Activated T-cell treated with anti-CD3 and anti-CD28 coated beads, Interleukin-2, amount 50 U/mL, for 72 hours (primary cell): ENCODE results near the gene CCNB3. TPM values are rescaled to one million over a fixed set of nuclear protein-coding genes. Genes with fewer than 3 reads are reported as not detected.

Experiments used
- ATAC-seq, 2 donors: fragments of 150-1000 bp; cut with Tn5 transposase; replicated peaks in 1 of 2; 2 replicates each; pipeline ENCODE4 v1.10.0; 2021; ENCODE audit warnings: moderate library complexity in 2 of 2, mild to moderate bottlenecking in 1 of 2
- DNase-seq, 2 donors: peaks; one replicate each; pipeline ENCODE4 v3.0.0; 2021 to 2022; ENCODE audit warnings: mixed read lengths in 1 of 2
- H3K27ac Mint-ChIP-seq: one replicate; pipeline ENCODE4 v1.8.0; 2022; ENCODE audit warnings: mild to moderate bottlenecking, moderate library complexity, mixed read lengths
- H3K27me3 Mint-ChIP-seq: one replicate; pipeline ENCODE4 v1.8.0; 2022; ENCODE audit warnings: low read depth, mixed read lengths
- H3K36me3 Mint-ChIP-seq, 2 donors: one replicate each; pipeline ENCODE4 v1.8.0; 2022; ENCODE audit warnings: mixed read lengths in 2 of 2, mild to moderate bottlenecking in 1 of 2; ENCODE audit not compliant: insufficient read depth in 2 of 2
- H3K4me1 Mint-ChIP-seq: one replicate; pipeline ENCODE4 v1.8.0; 2022; ENCODE audit warnings: low read depth, mixed read lengths
- H3K4me3 Mint-ChIP-seq, 2 donors: one replicate each; pipeline ENCODE4 v1.8.0; 2022; ENCODE audit warnings: mild to moderate bottlenecking in 2 of 2, mixed read lengths in 2 of 2, moderate library complexity in 2 of 2
- H3K9me3 Mint-ChIP-seq, 2 donors: one replicate each; pipeline ENCODE4 v1.8.0; 2022; ENCODE audit warnings: mixed read lengths in 2 of 2
- total RNA-seq, 2 donors: library from RNA; stranded (reverse); gene quantifications; one replicate each; pipeline ENCODE4 v1.2.3, GENCODE V29; 2022

The CCNB3 gene, protein sequence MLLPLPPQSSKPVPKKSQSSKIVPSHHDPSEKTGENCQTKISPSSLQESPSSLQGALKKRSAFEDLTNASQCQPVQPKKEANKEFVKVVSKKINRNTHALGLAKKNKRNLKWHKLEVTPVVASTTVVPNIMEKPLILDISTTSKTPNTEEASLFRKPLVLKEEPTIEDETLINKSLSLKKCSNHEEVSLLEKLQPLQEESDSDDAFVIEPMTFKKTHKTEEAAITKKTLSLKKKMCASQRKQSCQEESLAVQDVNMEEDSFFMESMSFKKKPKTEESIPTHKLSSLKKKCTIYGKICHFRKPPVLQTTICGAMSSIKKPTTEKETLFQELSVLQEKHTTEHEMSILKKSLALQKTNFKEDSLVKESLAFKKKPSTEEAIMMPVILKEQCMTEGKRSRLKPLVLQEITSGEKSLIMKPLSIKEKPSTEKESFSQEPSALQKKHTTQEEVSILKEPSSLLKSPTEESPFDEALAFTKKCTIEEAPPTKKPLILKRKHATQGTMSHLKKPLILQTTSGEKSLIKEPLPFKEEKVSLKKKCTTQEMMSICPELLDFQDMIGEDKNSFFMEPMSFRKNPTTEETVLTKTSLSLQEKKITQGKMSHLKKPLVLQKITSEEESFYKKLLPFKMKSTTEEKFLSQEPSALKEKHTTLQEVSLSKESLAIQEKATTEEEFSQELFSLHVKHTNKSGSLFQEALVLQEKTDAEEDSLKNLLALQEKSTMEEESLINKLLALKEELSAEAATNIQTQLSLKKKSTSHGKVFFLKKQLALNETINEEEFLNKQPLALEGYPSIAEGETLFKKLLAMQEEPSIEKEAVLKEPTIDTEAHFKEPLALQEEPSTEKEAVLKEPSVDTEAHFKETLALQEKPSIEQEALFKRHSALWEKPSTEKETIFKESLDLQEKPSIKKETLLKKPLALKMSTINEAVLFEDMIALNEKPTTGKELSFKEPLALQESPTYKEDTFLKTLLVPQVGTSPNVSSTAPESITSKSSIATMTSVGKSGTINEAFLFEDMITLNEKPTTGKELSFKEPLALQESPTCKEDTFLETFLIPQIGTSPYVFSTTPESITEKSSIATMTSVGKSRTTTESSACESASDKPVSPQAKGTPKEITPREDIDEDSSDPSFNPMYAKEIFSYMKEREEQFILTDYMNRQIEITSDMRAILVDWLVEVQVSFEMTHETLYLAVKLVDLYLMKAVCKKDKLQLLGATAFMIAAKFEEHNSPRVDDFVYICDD (N-terminal part only)
- under 1 TPM; 0.35 to 0.50 TPM for total RNA-seq

DNA sequence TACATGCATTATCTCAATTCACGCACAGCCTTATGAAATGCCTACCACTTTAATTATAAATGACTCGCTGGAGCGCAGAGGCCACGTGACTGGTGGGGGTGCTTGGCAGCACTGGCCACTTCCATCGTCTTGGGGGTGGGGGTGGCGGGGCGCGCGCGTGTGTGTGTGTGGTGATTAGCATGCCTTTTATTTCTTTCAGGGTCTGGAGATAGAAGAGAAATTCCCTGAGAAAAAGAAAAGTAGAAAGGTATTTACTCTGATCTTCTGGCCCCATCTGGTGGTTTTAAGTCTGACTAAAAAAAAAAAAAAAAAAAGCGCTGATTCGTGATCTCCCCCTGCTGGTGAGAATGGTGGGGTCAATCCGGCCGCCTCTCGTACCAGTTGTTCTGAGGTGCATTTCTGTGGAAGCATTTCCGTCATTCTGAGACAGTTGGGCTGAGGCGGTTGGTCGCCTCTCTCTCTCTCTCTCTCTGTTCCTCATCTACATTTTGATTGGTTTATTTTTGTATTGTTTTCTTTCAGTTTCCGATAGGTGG, at the start of gene CCNB3:
Gene CCNB3, plus strand, starts transcription at position 402 of the 536 bp plus-strand sequence. CDS start 80,399 bp downstream, outside the sequence.
- peak within 1 kb of the TSS; percentile 81 to 92 for H3K4me3 Mint-ChIP-seq
- peaks cover 8% of the 10 kb centered on the region for H3K27me3 Mint-ChIP-seq
- peaks cover 6% of the 10 kb centered on the region for H3K4me1 Mint-ChIP-seq
- H3K27ac Mint-ChIP-seq = peak within 1 kb of the TSS; percentile 97
- ATAC-seq (peak; percentile 97 to 98), DNase-seq (peak; percentile 65 to 79)
- no peaks in the 10 kb centered on the region for H3K36me3 Mint-ChIP-seq
- H3K9me3 Mint-ChIP-seq = no peaks in the 10 kb centered on the region

DNA sequence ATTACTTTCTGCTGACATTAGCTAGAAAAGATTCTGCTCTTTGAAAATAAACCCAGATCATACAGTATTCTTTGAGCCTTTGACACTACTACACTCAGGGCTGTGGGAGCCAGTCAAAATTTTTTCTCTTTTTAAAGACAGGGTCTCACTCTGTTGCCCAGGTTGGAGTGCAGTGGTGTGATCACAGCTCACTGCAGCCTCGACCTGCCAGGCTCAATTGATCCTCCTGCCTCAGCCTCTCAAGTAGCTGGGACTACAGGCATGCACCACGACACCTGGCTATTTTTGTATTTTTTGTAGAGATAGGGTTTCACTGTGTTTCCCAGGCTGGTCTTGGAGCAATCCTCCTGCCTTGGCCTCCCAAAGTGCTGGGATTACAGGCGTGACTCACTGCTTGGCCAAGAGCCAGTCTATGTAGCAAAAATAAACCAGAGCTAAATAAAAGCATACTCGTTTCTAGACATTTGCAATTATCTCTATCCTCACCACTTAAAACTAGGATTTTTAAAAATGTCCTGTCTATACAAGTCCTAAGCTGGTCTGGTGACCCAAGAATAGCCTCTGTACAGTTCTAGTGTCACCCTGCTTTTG, 46.9 kb upstream of the CCNB3 start:
- Mint-ChIP-seq H3K4me3 (no peak overlapping the region), H3K27me3 (peaks cover 46% of the 10 kb centered on the region), H3K4me1 (no peaks in the 10 kb centered on the region), H3K9me3 (no peaks in the 10 kb centered on the region), H3K27ac (no peak overlapping the region), H3K36me3 (no peaks in the 10 kb centered on the region)
- no peak for DNase-seq
- no peak for ATAC-seq

DNA sequence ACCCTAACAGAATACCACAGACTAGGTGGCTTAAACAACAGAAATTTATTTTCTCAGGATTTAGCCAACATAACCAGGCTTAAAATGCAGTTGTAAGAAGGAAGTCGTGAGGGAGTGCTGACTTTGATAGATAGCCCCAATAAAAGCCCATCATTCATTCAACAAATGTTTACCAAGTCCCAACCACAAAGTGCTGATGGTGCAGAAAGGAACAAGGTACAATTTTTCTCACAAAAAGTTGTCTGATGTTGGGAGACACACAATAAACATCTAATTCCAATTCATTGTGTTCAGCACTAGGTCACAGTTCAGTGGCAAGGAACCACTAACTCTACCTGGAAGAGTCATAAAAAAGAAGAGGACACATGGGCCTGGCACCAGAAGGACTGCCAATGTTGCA, 46.0 kb upstream of the CCNB3 start:
- H3K27me3 Mint-ChIP-seq = peaks cover 39% of the 10 kb centered on the region
- no peaks in the 10 kb centered on the region for H3K4me1 Mint-ChIP-seq
- no peak for ATAC-seq
- DNase-seq = no peak
- no peak overlapping the region for H3K27ac Mint-ChIP-seq
- no peak overlapping the region for H3K4me3 Mint-ChIP-seq
- H3K9me3 Mint-ChIP-seq = no peaks in the 10 kb centered on the region
- H3K36me3 Mint-ChIP-seq = no peaks in the 10 kb centered on the region

DNA sequence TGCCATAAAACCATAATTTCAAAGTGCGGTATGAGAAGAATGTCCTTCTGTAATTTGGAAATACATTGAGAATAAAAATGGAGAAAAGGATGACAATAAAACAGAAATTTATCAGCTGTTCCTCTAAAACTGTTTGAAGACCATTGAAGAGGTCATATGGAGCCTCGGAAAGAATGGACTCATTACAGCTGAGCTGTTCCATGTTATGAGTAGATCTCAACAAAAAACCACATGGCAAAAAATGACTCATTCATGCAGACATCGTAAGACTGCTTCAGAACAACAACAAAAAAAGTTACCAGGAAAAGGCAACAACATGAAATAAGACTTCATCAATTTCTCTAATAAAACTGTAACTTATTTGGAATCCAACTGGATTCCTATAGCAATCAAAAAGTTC, 43.4 kb upstream of the CCNB3 start:
- Mint-ChIP-seq H3K4me3 (no peak overlapping the region), H3K9me3 (no peaks in the 10 kb centered on the region), H3K27ac (no peak overlapping the region), H3K27me3 (peaks cover 24% of the 10 kb centered on the region), H3K4me1 (no peaks in the 10 kb centered on the region), H3K36me3 (no peaks in the 10 kb centered on the region)
- peak; percentile 55 to 86 for ATAC-seq
- no peak for DNase-seq

DNA sequence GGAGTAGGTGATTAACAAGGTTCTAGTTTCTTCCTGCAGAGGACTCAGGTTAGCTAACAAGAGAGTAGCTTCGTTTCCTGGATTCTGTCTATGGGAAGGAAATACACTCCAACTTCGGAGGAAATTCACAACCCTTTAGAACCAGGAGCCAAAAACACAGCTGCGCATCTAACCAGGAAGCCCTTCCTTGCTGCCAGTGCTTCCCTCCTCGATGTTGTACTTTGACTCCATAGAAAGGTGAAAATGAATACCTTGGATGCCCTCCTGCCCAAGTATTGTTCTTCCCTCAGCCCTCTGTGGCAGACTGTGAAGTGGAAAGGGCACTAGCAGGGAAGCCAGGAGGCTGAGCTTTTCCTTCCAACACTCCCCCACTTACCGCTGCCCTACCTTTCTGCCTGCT, 38.8 kb upstream of the CCNB3 start:
- peaks cover 17% of the 10 kb centered on the region for H3K4me1 Mint-ChIP-seq
- no peaks in the 10 kb centered on the region for H3K36me3 Mint-ChIP-seq
- ATAC-seq (no peak), DNase-seq (no peak)
- no peak overlapping the region for H3K4me3 Mint-ChIP-seq
- H3K9me3 Mint-ChIP-seq = no peaks in the 10 kb centered on the region
- H3K27me3 Mint-ChIP-seq = peaks cover 24% of the 10 kb centered on the region
- H3K27ac Mint-ChIP-seq = no peak overlapping the region

DNA sequence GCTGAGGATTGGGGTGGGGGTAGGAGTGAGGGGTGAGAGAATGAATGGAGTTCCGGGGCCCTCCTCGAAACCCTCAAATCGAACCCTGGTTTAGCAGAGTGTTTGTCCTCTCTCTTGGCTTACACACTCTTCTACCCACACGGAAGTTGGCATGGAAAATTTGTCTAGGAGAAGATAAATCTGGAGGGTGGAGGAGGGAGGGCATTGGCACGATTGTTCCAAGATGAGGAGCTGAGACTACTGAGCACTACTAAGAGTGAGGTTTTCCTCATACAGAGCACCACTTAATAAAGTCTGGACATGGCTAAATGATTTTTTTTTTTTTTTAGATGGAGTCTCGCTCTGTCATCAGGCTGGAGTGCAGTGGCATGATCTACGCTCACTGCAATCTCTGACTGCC, 37.2 kb upstream of the CCNB3 start:
- ATAC-seq = no peak
- H3K4me3 Mint-ChIP-seq = no peak overlapping the region
- no peak for DNase-seq
- H3K36me3 Mint-ChIP-seq = no peaks in the 10 kb centered on the region
- H3K27me3 Mint-ChIP-seq = peaks cover 20% of the 10 kb centered on the region
- H3K9me3 Mint-ChIP-seq = no peaks in the 10 kb centered on the region
- H3K27ac Mint-ChIP-seq = no peak overlapping the region
- H3K4me1 Mint-ChIP-seq = peaks cover 17% of the 10 kb centered on the region

DNA sequence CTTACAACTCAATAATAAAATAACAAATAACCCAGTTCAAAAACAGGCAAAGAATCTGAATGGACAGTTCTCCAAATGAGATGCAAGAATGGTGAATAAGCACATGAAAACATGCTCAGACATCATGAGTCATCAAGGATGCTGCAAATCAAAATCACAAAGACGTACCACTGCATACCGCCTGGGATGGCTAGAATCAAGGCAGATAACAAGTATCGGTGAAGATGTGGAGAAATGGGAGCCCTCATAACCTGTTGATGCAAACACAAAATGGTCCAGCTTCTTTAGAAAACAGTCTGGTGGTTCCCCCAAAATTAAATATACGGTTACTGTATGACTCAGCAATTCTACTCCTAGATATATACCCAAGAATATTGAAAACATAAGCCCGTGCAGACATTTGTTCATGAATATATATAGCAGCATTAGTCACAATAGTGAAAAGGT, 36.3 kb upstream of the CCNB3 start:
- DNase-seq (no peak), ATAC-seq (peak; percentile 60 to 74)
- Mint-ChIP-seq H3K36me3 (no peaks in the 10 kb centered on the region), H3K4me1 (peaks cover 17% of the 10 kb centered on the region), H3K4me3 (peak overlapping the region; percentile 35 to 50), H3K27ac (no peak overlapping the region), H3K27me3 (peaks cover 20% of the 10 kb centered on the region), H3K9me3 (no peaks in the 10 kb centered on the region)

DNA sequence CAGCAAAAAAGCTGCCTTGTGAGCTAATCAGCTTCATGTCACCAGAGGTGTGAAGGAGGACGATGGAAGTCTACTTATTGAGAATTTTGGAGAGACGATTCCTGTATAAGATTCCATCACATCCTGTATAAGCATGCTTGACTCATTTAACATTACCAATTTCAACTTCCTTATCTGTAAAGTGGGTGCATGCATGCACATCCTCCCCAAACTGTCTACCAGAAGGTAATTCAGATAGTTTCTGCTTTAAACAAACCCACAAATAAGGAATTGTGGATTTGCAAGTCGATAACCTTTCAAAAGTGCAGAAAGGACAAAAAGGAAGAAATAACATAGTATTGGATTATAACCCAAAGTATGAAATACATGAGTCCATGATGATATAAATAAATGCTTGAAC, 34.8 kb upstream of the CCNB3 start:
- DNase-seq (no peak), ATAC-seq (no peak)
- Mint-ChIP-seq H3K4me3 (no peak overlapping the region), H3K27ac (no peak overlapping the region), H3K36me3 (peaks cover 0 to 3% of the 10 kb centered on the region in 2 donors), H3K4me1 (peaks cover 17% of the 10 kb centered on the region), H3K27me3 (peaks cover 25% of the 10 kb centered on the region), H3K9me3 (peaks cover 0 to 3% of the 10 kb centered on the region in 2 donors)

DNA sequence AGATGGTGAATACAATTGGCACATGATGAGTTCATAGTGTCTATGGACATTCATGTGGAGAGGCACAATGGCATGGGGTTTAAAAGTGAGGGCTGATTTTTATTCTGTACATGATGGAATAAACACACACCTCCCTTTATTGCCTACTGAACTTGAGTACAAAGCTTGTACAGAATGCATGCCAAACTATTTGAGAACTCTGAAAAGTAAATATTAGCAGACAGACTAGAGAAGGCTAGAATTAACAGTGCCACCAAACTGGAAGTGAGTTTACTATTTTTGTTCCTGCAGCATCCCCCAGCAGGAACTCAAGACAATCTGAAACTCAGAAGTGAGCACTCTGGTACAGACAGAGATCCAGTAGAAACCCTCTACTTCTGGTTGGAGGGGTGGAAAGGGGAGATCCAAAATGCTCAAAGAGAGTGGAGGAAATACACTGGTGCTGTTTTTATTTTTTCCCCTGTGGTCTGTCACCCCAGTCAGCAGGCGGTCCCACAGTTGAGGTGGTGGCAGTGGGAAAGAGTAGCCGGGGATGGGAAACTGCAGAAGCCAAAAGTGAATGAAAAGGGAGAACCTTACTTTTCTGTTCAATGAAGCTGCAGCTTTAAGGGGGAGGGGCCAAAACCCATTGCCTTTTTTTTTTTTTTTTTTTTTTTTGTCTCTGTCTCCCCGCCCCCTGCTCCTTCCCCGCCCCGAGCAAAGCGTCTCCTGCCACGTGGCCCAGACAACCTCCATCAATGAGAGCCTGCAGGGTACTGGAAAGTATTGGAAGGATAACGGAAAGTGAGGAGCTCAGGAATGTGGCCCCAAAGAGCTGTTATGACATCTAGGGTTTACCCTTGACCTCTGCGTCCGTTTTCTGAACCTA, 24.3 kb upstream of the CCNB3 start:
- DNase-seq (no peak), ATAC-seq (no peak)
- Mint-ChIP-seq H3K27ac (no peak overlapping the region), H3K27me3 (peaks cover 21% of the 10 kb centered on the region), H3K9me3 (no peaks in the 10 kb centered on the region), H3K4me3 (no peak overlapping the region), H3K4me1 (no peaks in the 10 kb centered on the region), H3K36me3 (no peaks in the 10 kb centered on the region)

DNA sequence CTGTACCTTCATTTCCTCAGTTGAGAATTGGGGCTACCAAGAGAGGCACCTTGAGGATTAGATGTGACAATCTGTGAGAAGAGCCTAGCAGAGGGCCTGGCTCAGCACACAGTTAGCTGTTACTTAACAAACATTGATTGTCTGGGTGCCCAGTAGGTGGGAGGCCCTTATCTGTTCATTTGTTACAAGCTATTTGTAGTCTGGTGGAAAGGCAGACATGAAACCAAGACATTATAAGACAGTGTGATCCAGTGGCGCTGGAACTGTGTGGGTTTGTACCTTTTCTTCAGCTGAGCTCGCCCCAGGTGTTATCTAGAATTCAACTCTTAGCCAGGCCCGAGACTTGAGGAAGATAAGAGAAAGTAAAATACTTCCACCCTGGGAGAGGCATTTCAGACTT, 20.7 kb upstream of the CCNB3 start:
- no peak for ATAC-seq
- Mint-ChIP-seq H3K4me3 (no peak overlapping the region), H3K27me3 (peaks cover 19% of the 10 kb centered on the region), H3K9me3 (no peaks in the 10 kb centered on the region), H3K4me1 (no peaks in the 10 kb centered on the region), H3K27ac (no peak overlapping the region), H3K36me3 (no peaks in the 10 kb centered on the region)
- no peak for DNase-seq

DNA sequence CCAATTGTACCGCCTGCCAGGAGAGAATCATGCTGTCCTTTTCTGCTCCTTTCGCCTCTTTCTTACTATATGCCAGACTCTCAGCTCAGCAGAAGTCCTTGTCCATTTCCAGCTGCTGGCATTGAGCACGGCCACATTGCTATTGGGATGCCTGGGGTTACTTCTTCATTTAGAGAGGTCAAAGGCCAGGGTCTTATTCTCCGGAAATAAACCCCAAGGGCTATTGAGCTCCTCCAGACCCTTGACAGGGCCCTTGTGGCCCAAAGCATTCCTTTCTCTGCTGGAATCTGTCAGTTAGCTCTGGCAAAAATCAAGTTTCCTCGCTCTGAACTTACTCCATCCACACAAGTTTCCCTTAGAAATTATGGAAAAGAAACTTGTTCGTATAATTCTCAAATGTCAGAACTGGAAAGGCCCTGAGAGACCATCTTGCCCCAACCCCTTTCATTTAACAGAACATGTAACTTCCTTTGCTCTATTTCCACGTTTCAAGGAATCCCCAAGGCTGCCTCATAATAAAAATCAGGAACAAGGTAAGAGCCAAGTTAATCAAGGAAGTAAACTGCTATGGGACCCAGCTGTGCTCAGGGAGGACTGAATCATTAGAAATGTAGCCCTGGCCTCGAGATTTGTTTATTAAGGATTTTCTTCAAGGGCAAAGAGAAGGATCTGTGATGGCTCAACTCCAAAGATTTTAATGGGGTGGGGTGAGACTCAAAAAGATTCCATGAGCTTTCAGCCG, 15.5 kb upstream of the CCNB3 start:
- ATAC-seq (no peak), DNase-seq (no peak)
- Mint-ChIP-seq H3K36me3 (no peaks in the 10 kb centered on the region), H3K4me3 (no peak overlapping the region), H3K9me3 (no peaks in the 10 kb centered on the region), H3K27me3 (peaks cover 42% of the 10 kb centered on the region), H3K27ac (no peak overlapping the region), H3K4me1 (no peaks in the 10 kb centered on the region)
